Colonic mucosa (tissue), 4 donors: ENCODE measurements around the gene RAB11FIP4. TPM values are rescaled to one million over a fixed set of nuclear protein-coding genes. Genes with fewer than 3 reads are reported as not detected.

ENCODE experiments used
- DNase-seq: peaks from one replicate; pipeline ENCODE4 v3.0.0-alpha.2; 2020
- H3K27ac ChIP-seq: fragments of 200-600 bp; one replicate; pipeline ENCODE4 v1.8.0; 2021
- H3K27me3 ChIP-seq: fragments of 200-600 bp; one replicate; pipeline ENCODE4 v1.8.0; 2021
- H3K36me3 ChIP-seq: fragments of 200-600 bp; one replicate; pipeline ENCODE4 v1.8.0; 2021
- H3K4me1 ChIP-seq: fragments of 200-600 bp; one replicate; pipeline ENCODE4 v1.8.0; 2021; ENCODE audit warnings: mild to moderate bottlenecking
- H3K4me3 ChIP-seq: fragments of 200-600 bp; one replicate; pipeline ENCODE4 v1.8.0; 2021
- H3K9ac ChIP-seq, 2 donors: one replicate each; pipeline ENCODE4 v1.7.0; 2013; ENCODE audit warnings: control low read depth in 2 of 2, low read depth in 2 of 2, low read length in 2 of 2
- H3K9me3 ChIP-seq: fragments of 200-600 bp; one replicate; pipeline ENCODE4 v1.8.0; 2021
- intact Hi-C: fragments of 100-400 bp; cut with DNase I; formaldehyde crosslinking; loops from one replicate; pipeline ENCODE4 v1.14.1; 2022
- total RNA-seq, 2 donors: library from RNA; stranded (reverse); fragmentation: NEBNext Ultra II Directional in 1 of 2; extraction: Animal tissue kit (Norgen Biotek cat#: 25700) in 1 of 2; gene quantifications; one replicate each; pipeline ENCODE4 v1.2.1, GENCODE V29; 2021
- TF ChIP-seq, protein P1 (sequence below): fragments of 200-600 bp; IDR thresholded peaks from one replicate; pipeline ENCODE4 v1.8.0; 2022; ENCODE audit warnings: antibody characterized with exemption, mild to moderate bottlenecking
- donor health status: healthy.
- donor health status: DM: no; HTN: no; CAD: no.
- donor health status: DM: no; HTN: no; CAD: no.

The RAB11FIP4 gene
- total RNA-seq, 2 donors from 2014 or later: 41.5 to 46.0 TPM

DNA sequence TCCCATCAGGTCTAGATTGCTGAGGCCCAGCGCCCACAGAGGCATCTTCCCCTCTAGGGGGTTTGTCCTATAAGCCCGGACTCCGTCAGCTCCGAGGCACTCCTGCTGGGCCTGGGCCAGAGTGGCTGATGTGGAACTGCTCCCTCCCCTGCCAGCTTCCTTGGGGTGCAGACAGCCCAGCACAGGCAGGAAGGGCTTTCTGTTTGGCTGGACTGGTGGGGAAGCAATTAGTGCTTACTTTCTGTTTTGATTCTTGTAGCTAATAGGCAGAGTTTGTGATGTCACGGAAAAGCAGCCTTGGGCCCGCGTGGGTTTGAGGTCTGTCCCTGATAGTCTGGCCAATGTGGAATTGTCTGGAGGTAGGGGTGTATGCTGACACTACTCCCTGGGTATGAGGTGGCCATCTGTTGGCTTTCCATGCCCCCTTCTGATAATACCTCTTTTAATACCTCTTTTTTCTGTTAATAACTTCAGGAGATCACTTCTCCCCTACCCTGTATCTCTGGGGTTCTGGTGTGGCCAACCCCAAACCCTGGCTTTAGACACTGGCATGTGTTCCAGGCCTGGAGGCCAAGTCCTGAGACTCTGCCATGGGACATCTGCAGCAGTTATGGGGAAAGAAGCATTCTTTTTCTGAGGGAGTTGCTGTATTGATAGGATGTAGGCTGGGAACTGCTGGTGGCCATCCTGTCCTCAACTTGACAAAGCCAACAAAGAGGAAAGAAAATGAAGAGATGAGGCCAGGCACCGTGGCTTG, 190.9 kb downstream of the RAB11FIP4 start:
- peak; percentile 20 for DNase-seq
- Histone ChIP-seq H3K27ac (peak overlapping the region; percentile 57), H3K36me3 (no peaks in the 10 kb centered on the region), H3K9me3 (no peaks in the 10 kb centered on the region), H3K4me3 (no peak overlapping the region), H3K4me1 (no peaks in the 10 kb centered on the region), H3K27me3 (no peaks in the 10 kb centered on the region), H3K9ac (no peak overlapping the region)
- intact Hi-C loops: no loop called here
- TF ChIP-seq, protein P1, sequence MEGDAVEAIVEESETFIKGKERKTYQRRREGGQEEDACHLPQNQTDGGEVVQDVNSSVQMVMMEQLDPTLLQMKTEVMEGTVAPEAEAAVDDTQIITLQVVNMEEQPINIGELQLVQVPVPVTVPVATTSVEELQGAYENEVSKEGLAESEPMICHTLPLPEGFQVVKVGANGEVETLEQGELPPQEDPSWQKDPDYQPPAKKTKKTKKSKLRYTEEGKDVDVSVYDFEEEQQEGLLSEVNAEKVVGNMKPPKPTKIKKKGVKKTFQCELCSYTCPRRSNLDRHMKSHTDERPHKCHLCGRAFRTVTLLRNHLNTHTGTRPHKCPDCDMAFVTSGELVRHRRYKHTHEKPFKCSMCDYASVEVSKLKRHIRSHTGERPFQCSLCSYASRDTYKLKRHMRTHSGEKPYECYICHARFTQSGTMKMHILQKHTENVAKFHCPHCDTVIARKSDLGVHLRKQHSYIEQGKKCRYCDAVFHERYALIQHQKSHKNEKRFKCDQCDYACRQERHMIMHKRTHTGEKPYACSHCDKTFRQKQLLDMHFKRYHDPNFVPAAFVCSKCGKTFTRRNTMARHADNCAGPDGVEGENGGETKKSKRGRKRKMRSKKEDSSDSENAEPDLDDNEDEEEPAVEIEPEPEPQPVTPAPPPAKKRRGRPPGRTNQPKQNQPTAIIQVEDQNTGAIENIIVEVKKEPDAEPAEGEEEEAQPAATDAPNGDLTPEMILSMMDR: no peak

DNA sequence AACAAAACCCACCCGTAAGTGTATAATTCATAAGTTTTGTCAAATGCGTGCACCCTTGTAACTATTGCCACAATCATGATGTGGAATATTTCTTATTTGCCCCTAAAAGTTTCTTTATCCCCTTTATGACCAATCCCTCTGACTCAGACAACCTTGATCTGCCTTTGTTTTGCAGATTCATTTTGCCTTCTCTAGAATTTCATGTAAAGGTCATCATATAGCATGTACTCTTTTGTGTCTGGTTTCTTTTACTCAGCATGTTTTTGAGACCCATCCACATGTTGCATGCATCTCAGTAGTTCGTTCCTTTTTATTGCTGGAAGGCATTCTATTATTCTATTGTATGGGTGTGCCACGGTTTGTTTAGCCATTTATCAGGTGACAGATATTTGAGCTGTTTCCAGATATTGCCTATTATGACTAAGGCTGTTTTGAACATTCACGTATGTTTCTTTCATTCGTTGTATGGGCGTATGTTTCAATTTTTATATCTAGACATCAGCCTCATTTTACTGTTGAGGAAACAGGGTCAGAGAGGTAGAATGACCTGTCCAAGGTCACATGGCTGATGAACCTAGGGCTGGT, 192.4 kb downstream of the RAB11FIP4 start:
- H3K9me3 ChIP-seq: no peaks in the 10 kb centered on the region
- H3K4me3 ChIP-seq: no peak overlapping the region
- no peaks in the 10 kb centered on the region for H3K36me3 ChIP-seq
- no peak for DNase-seq
- no peaks in the 10 kb centered on the region for H3K4me1 ChIP-seq
- H3K27ac ChIP-seq: no peak overlapping the region
- TF ChIP-seq, protein P1: no peak
- H3K27me3 ChIP-seq: no peaks in the 10 kb centered on the region
- intact Hi-C loops: no loop called here
- H3K9ac ChIP-seq: no peak overlapping the region

DNA sequence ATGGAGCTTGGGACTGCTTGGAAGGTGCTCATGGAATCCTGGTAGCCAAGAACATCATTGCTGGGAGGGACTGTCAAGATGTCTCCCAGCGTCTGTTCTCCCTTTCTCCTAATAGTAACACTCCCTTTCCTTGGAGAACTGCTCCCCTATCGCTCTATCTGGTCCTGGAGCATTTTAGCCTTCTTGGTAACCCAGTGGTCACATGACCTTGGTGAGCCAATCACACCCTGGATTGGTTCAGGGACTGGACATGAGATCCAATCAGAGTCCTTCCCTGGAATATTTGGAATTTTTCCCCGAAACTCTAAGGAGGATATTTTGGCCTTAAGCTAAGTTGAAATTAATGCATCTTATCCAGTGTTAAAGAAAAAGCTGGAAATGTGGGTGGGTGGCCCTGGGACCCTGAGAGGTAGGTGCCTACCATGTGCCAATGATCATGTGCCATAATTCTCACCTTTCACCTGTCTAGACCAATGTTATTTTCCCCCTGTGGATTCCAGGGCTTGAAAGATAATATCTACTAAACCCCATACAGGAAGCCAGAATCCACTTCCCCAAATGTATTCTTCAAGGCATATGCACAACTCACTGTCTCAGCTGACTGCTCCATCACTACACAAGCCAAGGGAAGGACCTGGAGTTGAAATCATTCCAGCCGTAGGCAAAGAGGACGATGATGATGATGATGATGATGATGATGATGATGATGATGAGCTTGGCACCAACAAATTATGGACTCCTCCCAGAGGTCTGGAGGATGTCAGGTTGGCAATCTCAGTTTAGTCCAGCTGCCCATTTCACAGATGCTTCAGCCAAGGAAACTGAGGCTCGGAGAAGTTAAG, 193.2 kb downstream of the RAB11FIP4 start:
- no peaks in the 10 kb centered on the region for H3K4me1 ChIP-seq
- no peaks in the 10 kb centered on the region for H3K9me3 ChIP-seq
- no peak overlapping the region for H3K9ac ChIP-seq
- intact Hi-C loops: no loop called here
- no peak for DNase-seq
- H3K4me3 ChIP-seq: no peak overlapping the region
- no peak overlapping the region for H3K27ac ChIP-seq
- no peaks in the 10 kb centered on the region for H3K36me3 ChIP-seq
- no peaks in the 10 kb centered on the region for H3K27me3 ChIP-seq
- TF ChIP-seq, protein P1: no peak

DNA sequence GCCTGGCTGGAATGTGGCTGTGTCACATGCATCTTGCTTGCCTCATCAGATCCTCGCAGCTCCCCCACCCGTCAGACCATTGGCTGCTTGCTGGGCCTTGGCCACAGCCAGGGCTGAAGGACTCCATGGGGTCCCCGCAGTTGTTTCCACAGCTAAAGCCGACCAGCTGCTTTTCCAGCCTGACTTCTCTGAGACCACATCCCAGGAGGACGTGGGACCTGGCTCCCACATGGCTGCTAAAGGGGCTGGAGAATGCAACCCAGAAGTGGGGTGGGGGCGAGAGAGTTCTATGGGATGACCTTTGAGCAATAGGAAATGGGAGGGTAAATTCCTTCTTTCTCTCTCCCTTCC, 193.8 kb downstream of the RAB11FIP4 start:
- H3K9me3 ChIP-seq: no peaks in the 10 kb centered on the region
- no peak overlapping the region for H3K9ac ChIP-seq
- H3K4me3 ChIP-seq: no peak overlapping the region
- H3K27me3 ChIP-seq: no peaks in the 10 kb centered on the region
- intact Hi-C loops: no loop called here
- H3K27ac ChIP-seq: no peak overlapping the region
- H3K4me1 ChIP-seq: no peaks in the 10 kb centered on the region
- H3K36me3 ChIP-seq: no peaks in the 10 kb centered on the region
- DNase-seq: no peak
- TF ChIP-seq, protein P1: no peak

DNA sequence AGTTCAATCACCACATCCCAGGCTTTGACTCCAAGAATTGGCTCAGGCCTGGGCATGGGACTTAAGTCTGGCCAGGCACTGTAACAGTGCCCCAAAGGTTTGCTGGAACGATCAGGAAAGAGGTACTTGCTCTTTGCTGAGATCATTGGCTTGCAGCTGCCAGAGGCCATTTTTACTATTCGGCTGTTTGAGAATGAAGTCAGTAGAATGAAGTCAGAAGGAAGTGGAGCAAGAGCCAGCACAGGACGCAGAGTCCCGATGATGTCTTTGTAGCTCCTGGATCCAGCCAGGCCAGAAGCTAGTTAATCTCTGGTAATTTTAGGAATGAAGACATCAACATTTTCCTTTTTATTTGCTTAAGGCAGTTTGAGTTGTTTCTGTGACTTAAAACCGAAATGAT, 195.5 kb downstream of the RAB11FIP4 start:
- intact Hi-C loops: no loop called here
- Histone ChIP-seq H3K27me3 (no peaks in the 10 kb centered on the region), H3K9ac (no peak overlapping the region), H3K4me1 (no peaks in the 10 kb centered on the region), H3K36me3 (no peaks in the 10 kb centered on the region), H3K4me3 (no peak overlapping the region), H3K27ac (no peak overlapping the region), H3K9me3 (no peaks in the 10 kb centered on the region)
- TF ChIP-seq, protein P1: no peak
- no peak for DNase-seq
